Erythroblast (primary cell): ENCODE results near the gene TATDN3.

ENCODE experiments used
- GATA1 ChIP-seq: IDR thresholded peaks from 2 replicates; pipeline ENCODE4 v1.6.1; 2011; ENCODE audit warnings: low read depth, mild to moderate bottlenecking, control low read depth, low read length, moderate library complexity
- POLR2A ChIP-seq: IDR thresholded peaks from 2 replicates; pipeline ENCODE4 v1.6.1; 2011; ENCODE audit warnings: mild to moderate bottlenecking, low read length

- TF ChIP-seq POLR2A (no peak), GATA1 (no peak)
Observed at GRCh38 chr1:212824201-212824600, 32.5 kb downstream of the TATDN3 start.
